MM.1S (cell line): Measurements from ENCODE around the gene TPX2.

Experiments
- EZH2 ChIP-seq: fragments of 300-600 bp; sonication (generic); optimal IDR thresholded peaks from 2 replicates; pipeline ENCODE3; 2017; ENCODE audit warnings: low read depth, mild to moderate bottlenecking, antibody characterized with exemption, low read length, mixed read lengths
- EZH2phosphoT487 ChIP-seq: fragments of 300-600 bp; sonication (generic); IDR thresholded peaks from 2 replicates; pipeline ENCODE4 v1.6.1; 2018; ENCODE audit warnings: antibody characterized with exemption, low read length
- TF ChIP-seq, protein P1 (sequence below): fragments of 300-600 bp; sonication (generic); IDR thresholded peaks from 2 replicates; pipeline ENCODE4 v1.5.1; 2016; ENCODE audit warnings: antibody characterized with exemption, low read length, mixed read lengths

DNA sequence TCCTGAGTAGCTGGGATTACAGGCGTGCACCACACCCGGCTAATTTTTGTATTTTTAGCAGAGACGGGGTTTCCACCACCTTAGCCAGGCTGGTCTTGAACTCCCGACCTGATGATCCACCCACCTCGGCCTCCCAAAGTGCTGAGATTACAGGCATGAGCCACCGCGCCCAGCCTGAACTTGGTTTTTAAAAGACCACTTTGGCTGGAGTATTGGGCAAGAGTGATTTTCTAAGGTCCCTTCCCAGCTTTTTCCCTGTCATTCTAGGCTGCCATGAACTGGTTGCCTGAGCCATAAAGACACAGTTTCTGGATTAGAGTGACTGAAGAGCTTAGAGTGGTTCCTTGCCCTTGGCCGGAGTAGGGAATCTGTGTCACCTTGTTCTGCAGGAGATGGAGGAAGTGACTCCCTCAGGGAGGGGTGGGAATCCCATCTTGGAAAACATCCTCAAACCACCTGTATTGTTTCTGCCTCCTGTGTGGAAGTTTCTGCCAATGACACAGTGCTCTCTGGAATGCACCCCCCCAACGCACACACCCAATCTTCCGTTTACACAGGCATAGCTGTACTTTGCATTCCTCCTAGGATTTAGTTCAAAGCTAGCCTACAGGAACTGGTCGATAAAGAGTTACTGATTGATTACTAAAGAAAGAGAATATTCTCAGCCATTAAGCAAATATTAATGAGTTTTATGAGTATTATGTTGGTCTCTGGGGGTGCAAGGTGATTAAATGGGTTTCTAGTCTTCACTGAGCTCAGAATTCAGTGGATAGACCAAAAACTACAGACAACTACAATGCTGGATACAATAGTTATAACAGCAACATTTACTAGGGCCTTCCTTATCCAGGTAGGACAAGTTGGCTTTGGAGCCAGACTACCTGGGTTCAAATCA is 34.6 kb upstream of the TPX2 start:
- TF ChIP-seq, protein P1, sequence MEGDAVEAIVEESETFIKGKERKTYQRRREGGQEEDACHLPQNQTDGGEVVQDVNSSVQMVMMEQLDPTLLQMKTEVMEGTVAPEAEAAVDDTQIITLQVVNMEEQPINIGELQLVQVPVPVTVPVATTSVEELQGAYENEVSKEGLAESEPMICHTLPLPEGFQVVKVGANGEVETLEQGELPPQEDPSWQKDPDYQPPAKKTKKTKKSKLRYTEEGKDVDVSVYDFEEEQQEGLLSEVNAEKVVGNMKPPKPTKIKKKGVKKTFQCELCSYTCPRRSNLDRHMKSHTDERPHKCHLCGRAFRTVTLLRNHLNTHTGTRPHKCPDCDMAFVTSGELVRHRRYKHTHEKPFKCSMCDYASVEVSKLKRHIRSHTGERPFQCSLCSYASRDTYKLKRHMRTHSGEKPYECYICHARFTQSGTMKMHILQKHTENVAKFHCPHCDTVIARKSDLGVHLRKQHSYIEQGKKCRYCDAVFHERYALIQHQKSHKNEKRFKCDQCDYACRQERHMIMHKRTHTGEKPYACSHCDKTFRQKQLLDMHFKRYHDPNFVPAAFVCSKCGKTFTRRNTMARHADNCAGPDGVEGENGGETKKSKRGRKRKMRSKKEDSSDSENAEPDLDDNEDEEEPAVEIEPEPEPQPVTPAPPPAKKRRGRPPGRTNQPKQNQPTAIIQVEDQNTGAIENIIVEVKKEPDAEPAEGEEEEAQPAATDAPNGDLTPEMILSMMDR, result no peak
- TF ChIP-seq EZH2 (no peak), EZH2phosphoT487 (no peak)
